Esophagus muscularis mucosa (tissue), 4 donors: ENCODE measurements around the gene C21orf58. TPM values are rescaled to one million over a fixed set of nuclear protein-coding genes. Genes with fewer than 3 reads are reported as not detected.

Experiments used
- DNase-seq: peaks from one replicate; pipeline ENCODE4 v3.0.0-alpha.2; 2017; ENCODE audit errors: extremely low spot score
- H3K27ac ChIP-seq, 4 donors: fragments of 200-600 bp; sonication (generic); replicated peaks in 1 of 4; 1 replicate in 3 of 4; 2 replicates in 1 of 4; pipeline ENCODE4 v1.5.1; 2016 to 2019; ENCODE audit warnings: mild to moderate bottlenecking in 1 of 4
- H3K27me3 ChIP-seq, 4 donors: fragments of 200-600 bp; sonication (generic); one replicate each; pipeline versions ENCODE4 v1.5.1 to v1.6.0; 2016 to 2019
- H3K36me3 ChIP-seq, 4 donors: fragments of 200-600 bp; sonication (generic); one replicate each; pipeline ENCODE4 v1.5.1; 2016 to 2019
- H3K4me1 ChIP-seq, 4 donors: fragments of 200-600 bp; sonication (generic); one replicate each; pipeline ENCODE4 v1.5.1; 2016 to 2019
- H3K4me3 ChIP-seq, 4 donors: fragments of 200-600 bp; sonication (generic); 1 replicate in 2 of 4; 2 replicates in 2 of 4; pipeline ENCODE4 v1.5.1; 2016 to 2019; ENCODE audit warnings: mild to moderate bottlenecking in 4 of 4, moderate library complexity in 1 of 4
- H3K9me3 ChIP-seq, 4 donors: fragments of 200-600 bp; sonication (generic); 1 replicate in 3 of 4; 2 replicates in 1 of 4; pipeline ENCODE4 v1.5.1; 2016 to 2019
- EP300 ChIP-seq: sonication (generic); formaldehyde crosslinking; IDR thresholded peaks from one replicate; pipeline ENCODE4 v1.6.1; 2017; ENCODE audit warnings: antibody characterized with exemption
- POLR2A ChIP-seq: fragments of 450-650 bp; IDR thresholded peaks from one replicate; pipeline ENCODE4 v1.6.1; 2017; ENCODE audit warnings: antibody characterized with exemption, moderate library complexity, mild to moderate bottlenecking, low read depth
- POLR2AphosphoS5 ChIP-seq, 2 donors: sonication (generic); formaldehyde crosslinking; IDR thresholded peaks; one replicate each; pipeline ENCODE4 v1.6.1; 2017; ENCODE audit warnings: antibody characterized with exemption in 2 of 2
- WGBS: methylation state at CpG from one replicate; pipeline ENCODE4 v1.1.5; 2018; 5-methylcytosine and 5-hydroxymethylcytosine counted together
- intact Hi-C: fragments of 100-400 bp; cut with DNase I; formaldehyde crosslinking; loops from one replicate; pipeline ENCODE4 v1.15.1; 2023
- total RNA-seq, 4 donors: library from RNA; depleted of rRNA; stranded (reverse); fragments of >200 nt; gene quantifications; one replicate each; pipeline versions ENCODE4 v1.1.0 to v1.2.1, GENCODE V29; 2016
- TF ChIP-seq, protein P1 (sequence below), 3 experiments: fragments of 200-600 bp in 2 of 3; fragments of 450-650 bp in 1 of 3; sonication (generic) in 2 of 3; IDR thresholded peaks; one replicate each; pipeline ENCODE4 v1.5.1; 2017 to 2019; ENCODE audit warnings: antibody characterized with exemption in 3 of 3, mild to moderate bottlenecking in 2 of 3, moderate library complexity in 1 of 3

The C21orf58 gene
- total RNA-seq, 4 donors from 2014 or later: 0.50 to 2.5 (median 1.7) TPM

DNA sequence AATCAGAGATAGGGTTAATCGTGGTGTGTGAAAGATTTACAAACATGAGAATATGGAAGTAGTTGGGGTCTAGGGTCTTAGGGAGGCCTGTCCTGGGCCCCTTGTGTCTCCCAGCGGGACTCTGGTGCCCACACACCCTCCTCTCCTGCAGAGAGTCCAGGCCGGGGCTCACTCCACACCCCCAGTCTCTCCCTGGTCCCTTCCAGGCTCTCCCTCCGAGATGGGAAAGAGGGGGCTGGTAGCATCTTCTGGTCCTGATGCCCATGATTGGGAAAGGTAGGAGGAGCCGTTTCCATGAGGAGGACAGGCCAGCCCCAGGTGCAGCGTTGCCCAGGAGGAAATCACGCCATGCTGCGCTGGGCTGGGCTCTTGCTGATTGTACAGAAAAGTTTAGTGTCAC lies 26.9 kb upstream of the C21orf58 start:
- TF ChIP-seq POLR2AphosphoS5 (IDR thresholded peaks at IDR 0.05): no peak
- TF ChIP-seq, protein P1, sequence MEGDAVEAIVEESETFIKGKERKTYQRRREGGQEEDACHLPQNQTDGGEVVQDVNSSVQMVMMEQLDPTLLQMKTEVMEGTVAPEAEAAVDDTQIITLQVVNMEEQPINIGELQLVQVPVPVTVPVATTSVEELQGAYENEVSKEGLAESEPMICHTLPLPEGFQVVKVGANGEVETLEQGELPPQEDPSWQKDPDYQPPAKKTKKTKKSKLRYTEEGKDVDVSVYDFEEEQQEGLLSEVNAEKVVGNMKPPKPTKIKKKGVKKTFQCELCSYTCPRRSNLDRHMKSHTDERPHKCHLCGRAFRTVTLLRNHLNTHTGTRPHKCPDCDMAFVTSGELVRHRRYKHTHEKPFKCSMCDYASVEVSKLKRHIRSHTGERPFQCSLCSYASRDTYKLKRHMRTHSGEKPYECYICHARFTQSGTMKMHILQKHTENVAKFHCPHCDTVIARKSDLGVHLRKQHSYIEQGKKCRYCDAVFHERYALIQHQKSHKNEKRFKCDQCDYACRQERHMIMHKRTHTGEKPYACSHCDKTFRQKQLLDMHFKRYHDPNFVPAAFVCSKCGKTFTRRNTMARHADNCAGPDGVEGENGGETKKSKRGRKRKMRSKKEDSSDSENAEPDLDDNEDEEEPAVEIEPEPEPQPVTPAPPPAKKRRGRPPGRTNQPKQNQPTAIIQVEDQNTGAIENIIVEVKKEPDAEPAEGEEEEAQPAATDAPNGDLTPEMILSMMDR (IDR thresholded peaks at IDR 0.05): no peak
- no peak for TF ChIP-seq POLR2A
- no peak for TF ChIP-seq EP300
- no peak for DNase-seq
- H3K36me3 ChIP-seq: peaks cover 82 to 100% (median 99%) of the 10 kb centered on the region in 4 donors
- peaks cover 0 to 5% (median 0%) of the 10 kb centered on the region in 4 donors for H3K4me1 ChIP-seq
- intact Hi-C loops: no loop called here
- no peak overlapping the region for H3K27ac ChIP-seq
- WGBS: 96% methylated on average over 8 of the region's 8 CpGs
- H3K4me3 ChIP-seq: no peak overlapping the region
- no peaks in the 10 kb centered on the region for H3K27me3 ChIP-seq
- no peaks in the 10 kb centered on the region for H3K9me3 ChIP-seq

DNA sequence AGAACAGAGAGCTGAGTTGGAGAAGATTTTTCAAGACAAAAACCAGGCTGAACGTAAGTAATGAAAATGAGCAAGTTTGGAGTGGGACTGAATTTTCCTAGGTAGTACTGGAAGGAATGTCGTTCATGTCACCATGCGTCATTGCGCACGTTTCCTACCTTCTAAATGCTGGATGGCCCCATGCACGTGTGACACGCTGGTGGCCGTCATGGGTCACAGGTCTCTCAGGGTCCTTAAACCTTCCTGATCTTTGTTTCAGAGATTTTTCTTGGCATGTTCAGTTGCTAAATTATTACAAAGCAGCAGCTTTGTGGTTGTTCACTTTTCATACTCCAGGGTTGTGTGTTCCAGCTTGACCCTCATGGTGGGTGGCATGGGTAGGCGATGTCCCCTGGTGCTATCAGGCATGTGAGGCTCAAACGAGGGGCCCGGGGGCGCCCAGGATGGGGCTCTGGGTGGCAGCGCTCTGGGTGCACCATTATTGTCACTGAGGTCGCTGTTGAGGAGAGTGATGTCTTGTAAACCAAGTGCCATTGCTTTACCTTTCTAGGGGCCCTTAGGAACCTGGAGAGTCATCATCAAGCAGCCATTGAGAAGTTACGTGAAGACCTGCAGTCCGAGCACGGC lies 25.6 kb upstream of the C21orf58 start:
- intact Hi-C loops: no loop called here

DNA sequence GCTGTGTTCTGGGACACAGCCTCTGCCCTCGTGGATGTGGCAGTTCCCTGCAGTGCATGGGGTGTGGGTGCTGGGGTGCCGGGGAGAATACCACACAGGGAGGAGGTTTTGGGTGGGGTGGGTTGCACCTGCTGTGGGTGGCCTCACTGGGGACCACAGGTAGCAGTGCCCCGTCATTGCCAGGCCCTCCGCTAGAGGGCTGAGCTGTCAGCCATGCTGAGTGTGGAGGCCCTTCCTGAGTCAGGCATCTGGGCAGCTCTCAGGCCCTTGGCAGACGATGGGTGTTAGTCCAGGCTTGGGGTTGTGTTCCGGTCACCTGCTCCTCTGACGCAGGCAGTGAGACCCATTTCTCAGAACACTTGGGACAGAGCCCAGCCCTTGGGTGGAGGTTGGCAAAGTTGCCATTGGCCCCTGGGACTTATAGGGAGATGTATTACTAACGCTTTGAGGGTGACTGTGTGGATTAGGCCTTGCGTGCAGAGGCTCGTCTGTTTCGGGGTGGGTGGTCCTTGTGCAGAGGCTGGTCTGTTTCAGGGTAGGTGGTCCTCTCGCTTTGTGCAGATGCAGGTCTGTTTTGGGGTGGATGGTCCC lies 24.2 kb upstream of the C21orf58 start:
- TF ChIP-seq, protein P1 (IDR thresholded peaks at IDR 0.05): no peak
- no peak for TF ChIP-seq EP300
- TF ChIP-seq POLR2A: peak; percentile 58
- no peak for TF ChIP-seq POLR2AphosphoS5 (IDR thresholded peaks at IDR 0.05)
- intact Hi-C loops: no loop called here
- peaks cover 0 to 5% (median 0%) of the 10 kb centered on the region in 4 donors for H3K4me1 ChIP-seq
- peaks cover 59 to 85% (median 77%) of the 10 kb centered on the region in 4 donors for H3K36me3 ChIP-seq
- no peaks in the 10 kb centered on the region for H3K9me3 ChIP-seq
- WGBS: 91% methylated on average over 11 of the region's 12 CpGs
- no peaks in the 10 kb centered on the region for H3K27me3 ChIP-seq
- H3K27ac ChIP-seq: no peak overlapping the region
- no peak overlapping the region for H3K4me3 ChIP-seq
- DNase-seq: no peak

More for the DNA sequence above, 25.6 kb upstream of the C21orf58 start:
- TF ChIP-seq POLR2AphosphoS5 (IDR thresholded peaks at IDR 0.05) (no peak), EP300 (no peak), POLR2A (no peak)
- TF ChIP-seq, protein P1 (IDR thresholded peaks at IDR 0.05): no peak
- no peak overlapping the region for H3K4me3 ChIP-seq
- 97% methylated on average over 16 of the region's 17 CpGs for WGBS
- no peak for DNase-seq
- peaks cover 70 to 97% (median 90%) of the 10 kb centered on the region in 4 donors for H3K36me3 ChIP-seq
- no peaks in the 10 kb centered on the region for H3K9me3 ChIP-seq
- H3K27ac ChIP-seq: no peak overlapping the region
- H3K4me1 ChIP-seq: peaks cover 0 to 5% (median 0%) of the 10 kb centered on the region in 4 donors
- H3K27me3 ChIP-seq: no peaks in the 10 kb centered on the region

DNA sequence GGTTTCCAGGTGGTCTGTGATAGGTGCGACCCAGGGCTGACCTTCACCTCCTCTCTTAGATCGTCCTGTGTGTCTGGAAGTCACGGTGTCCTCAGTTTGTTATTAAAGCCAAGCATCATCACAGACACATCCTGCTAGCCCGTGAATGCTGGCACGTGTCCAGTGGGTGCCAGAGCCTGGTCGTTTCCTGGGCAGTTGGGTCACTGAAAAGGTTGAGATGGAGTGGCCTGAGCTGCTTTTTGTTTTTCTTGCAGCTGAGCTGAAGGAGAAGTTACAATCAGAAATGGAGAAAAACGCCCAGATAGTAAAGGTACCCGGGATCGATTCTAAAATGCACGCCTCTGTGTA lies 23.5 kb upstream of the C21orf58 start:
- Histone ChIP-seq H3K36me3 (peaks cover 57 to 77% (median 70%) of the 10 kb centered on the region in 4 donors), H3K9me3 (no peaks in the 10 kb centered on the region), H3K27me3 (no peaks in the 10 kb centered on the region), H3K27ac (no peak overlapping the region), H3K4me3 (no peak overlapping the region), H3K4me1 (peaks cover 0 to 5% (median 0%) of the 10 kb centered on the region in 4 donors)
- intact Hi-C loops: no loop called here
- DNase-seq: no peak
- TF ChIP-seq POLR2A (no peak), POLR2AphosphoS5 (IDR thresholded peaks at IDR 0.05) (no peak)
- WGBS: 72% methylated on average over 10 of the region's 10 CpGs

DNA sequence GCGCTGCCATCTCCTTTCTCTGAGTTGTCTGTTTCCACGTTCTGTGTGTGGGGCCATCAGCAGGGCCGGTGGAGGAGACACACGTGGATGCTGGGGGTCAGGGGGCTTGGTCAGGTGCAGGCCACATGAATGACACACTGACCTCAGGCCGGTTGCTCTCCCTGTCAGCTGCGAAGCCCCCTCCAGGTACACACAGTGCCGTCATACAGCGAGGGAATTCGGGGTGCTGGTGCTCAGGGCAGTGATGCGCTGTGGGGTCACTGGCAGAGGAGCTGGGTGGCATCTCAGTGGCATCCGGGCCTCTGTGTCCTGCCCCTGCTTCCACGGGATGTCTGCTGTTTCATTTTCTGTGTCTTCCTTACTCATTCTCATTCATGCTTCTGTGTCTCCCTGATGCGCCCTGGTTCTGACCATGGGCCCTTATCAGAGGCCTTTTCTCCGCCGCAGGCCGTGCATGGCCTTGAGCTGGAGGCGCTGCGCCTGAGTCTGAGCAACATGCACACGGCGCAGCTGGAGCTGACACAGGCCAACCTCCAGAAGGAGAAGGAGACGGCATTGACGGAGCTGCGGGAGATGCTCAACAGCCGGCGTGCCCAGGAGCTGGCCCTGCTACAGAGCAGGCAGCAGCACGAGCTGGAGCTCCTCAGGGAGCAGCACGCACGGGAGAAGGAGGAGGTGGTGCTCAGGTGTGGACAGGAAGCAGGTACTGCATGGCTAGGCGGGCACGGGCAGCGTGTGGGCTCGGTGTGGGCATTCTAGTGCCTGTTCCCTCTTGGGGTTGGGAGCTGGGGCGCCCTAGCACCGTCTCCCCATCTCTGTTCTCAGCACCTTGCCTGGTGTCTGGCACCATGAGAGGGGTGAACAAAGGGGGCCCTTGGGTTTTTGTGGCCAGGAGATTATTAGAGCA lies 22.9 kb upstream of the C21orf58 start:
- H3K36me3 ChIP-seq: peaks cover 51 to 71% (median 64%) of the 10 kb centered on the region in 4 donors
- TF ChIP-seq EP300: no peak
- TF ChIP-seq, protein P1 (IDR thresholded peaks at IDR 0.05): no peak
- TF ChIP-seq POLR2A: no peak
- no peak for TF ChIP-seq POLR2AphosphoS5 (IDR thresholded peaks at IDR 0.05)
- no peaks in the 10 kb centered on the region for H3K9me3 ChIP-seq
- peaks cover 0 to 5% (median 0%) of the 10 kb centered on the region in 4 donors for H3K4me1 ChIP-seq
- H3K27me3 ChIP-seq: no peaks in the 10 kb centered on the region
- WGBS: 93% methylated on average over 30 of the region's 34 CpGs
- no peak overlapping the region for H3K27ac ChIP-seq
- no peak for DNase-seq
- intact Hi-C loops: no loop called here
- no peak overlapping the region for H3K4me3 ChIP-seq
